CD4-positive, alpha-beta T cell treated with Interleukin-12 subunit alpha and Interleukin-12 subunit beta, for 1 hour (primary cell): ENCODE results near the gene CENPO.

Experiments used
- DNase-seq: peaks from one replicate; pipeline ENCODE4 v3.0.0-alpha.2; 2020

The CENPO gene

DNA sequence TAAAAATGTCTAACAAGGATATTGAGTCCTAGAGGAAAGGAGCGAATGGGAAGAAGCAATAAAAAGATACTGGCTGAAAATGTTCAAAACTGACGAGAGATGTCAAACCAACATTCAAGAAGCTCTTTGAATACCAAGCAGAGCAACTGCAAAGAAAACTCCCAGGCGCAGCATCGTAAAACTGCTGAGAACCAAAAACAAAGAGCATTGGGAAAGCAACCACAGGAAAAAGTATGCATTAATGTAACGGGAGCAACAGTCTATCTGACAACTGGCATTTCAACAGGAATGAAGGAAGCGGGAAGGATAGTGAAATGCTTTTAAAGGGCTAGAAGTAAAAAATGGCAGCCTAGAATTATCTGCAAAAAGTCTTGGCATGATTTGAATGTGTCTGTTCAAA lies 73.7 kb downstream of the CENPO start:
- DNase-seq = no peak

DNA sequence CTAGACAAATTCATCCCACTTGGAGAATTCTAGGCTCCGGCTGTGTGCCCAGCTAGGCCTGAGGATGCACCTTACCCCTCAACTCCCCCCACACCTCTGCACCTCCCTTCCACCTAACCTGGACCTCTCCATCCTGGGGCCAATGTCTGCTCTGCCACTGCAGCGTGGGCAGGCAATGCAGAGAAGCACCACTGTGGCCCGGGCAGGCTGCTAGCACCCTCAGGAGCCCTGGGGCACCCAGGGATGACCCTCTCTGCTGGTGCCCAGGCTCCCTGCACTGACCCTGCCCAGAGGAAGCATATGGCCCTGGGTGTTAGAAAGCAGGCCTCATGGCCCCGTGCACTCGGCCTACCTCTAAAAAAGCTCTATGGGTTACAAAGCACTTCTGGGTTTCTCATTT lies 77.2 kb downstream of the CENPO start:
- DNase-seq = no peak

DNA sequence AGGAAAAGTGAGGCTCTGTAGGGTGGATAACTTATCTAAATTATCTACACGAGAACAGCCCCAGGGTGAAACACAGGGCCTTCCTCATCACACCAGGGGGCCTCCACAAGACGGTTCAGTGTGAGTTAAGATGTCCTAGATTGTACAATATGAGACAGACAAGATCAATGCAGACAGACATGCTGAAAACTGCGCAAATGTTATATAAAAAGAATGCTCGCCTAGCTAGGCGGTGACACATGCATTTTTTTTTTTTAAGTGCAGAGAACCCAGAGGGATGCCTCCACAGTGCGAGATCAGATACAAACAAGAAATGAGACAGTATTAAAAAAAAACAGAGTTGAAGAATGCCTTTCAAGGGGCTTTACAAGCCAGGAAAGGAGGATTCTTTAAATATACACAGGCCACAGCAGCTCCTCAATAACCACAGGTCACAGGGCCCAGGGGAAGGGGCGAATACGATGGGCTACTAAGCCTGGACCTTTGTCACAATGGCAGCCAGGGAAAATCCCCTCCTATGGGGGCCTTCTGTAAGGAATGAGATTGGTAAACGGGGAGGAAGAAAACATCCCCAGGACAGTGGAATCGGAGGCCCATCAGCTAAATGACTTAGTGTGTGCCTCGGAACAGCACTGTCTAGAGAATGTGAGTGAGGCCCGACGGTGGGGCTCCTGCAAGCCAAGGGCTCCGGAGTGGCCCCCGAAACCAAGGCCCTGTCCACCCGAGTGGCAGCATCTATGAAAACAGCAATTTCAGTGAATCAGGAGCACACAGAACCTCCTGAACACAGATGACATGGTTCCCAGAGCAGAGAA lies 77.9 kb downstream of the CENPO start:
- DNase-seq = no peak

DNA sequence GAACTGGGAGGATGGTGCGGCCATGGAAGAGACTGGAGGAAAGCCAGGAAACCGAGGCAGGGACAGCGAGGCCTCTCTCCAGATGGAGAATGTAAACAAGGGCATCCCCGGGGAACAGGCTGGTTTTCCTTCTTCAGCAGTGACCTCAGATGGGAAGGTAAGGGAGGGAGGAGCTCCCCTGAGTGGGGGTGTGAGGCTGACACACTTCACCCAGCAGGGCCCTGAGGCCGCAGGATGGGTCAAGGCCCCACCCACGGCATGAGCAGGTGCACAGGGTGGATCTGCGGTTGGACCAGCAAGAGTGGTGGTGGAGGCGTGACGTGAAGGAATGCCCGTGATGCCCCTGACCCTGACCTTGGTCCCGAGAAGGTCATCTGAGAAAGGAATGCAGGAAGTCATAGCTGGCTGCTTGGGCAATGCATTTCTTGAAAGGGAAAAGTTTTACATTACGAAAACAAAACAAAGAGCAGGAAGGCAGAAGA lies 78.7 kb downstream of the CENPO start:
- no peak for DNase-seq
